PC-3 (cell line): Measurements from ENCODE around the gene PLEKHA6. TPM values are rescaled to one million over a fixed set of nuclear protein-coding genes. Genes with fewer than 3 reads are reported as not detected.

Experiments used
- ATAC-seq: fragments of 200-7000 bp; cut with Tn5 transposase; 2 replicates; pipeline ENCODE4 v1.9.1; 2020; ENCODE audit warnings: mild to moderate bottlenecking, moderate library complexity
- BruUV-seq: library from RNA; stranded (reverse); fragments of 400-500 nt; replicated peaks from 2 replicates; lab custom pipeline; 2021; lab: Mats Ljungman, UMichigan
- CTCF ChIA-PET: fragments of 300-600 bp; sonication (Branson Sonifier 250); formaldehyde crosslinking; loops from one replicate; lab custom pipeline; 2022; ENCODE audit warnings: antibody characterized with exemption; lab: Charles Lee
- POLR2A ChIA-PET: fragments of 300-600 bp; sonication (Branson Sonifier 250); formaldehyde crosslinking; loops from one replicate; lab custom pipeline; 2022; ENCODE audit warnings: antibody characterized with exemption; ENCODE audit not compliant: unreplicated experiment; lab: Charles Lee
- DNase-seq: peaks from one replicate; pipeline ENCODE4 v3.0.0-alpha.2; 2015
- H2AFZ ChIP-seq: fragments of 300-600 bp; sonication (generic); 2 replicates; pipeline ENCODE4 v1.6.0; 2016; ENCODE audit warnings: antibody characterized with exemption, low read length
- H3F3A ChIP-seq: fragments of 300-600 bp; sonication (generic); one replicate; pipeline ENCODE4 v1.6.0; 2017; ENCODE audit warnings: antibody characterized with exemption, low read length, control low read depth, mild to moderate bottlenecking; ENCODE audit not compliant: unreplicated experiment
- H3K27ac ChIP-seq: fragments of 300-600 bp; sonication (generic); 2 replicates; pipeline ENCODE4 v1.5.1; 2016; ENCODE audit warnings: mild to moderate bottlenecking, low read length
- H3K27me3 ChIP-seq: fragments of 300-600 bp; sonication (generic); 2 replicates; pipeline ENCODE4 v1.6.1; 2016; ENCODE audit warnings: low read length, mixed read lengths
- H3K36me3 ChIP-seq: fragments of 300-600 bp; sonication (generic); 2 replicates; pipeline ENCODE4 v1.6.1; 2016; ENCODE audit warnings: low read depth, mixed run types, low read length, mixed read lengths
- H3K4me1 ChIP-seq: fragments of 300-600 bp; sonication (generic); 2 replicates; pipeline ENCODE4 v1.5.1; 2016; ENCODE audit warnings: low read length; ENCODE audit not compliant: insufficient read depth
- H3K4me2 ChIP-seq: fragments of 300-600 bp; sonication (generic); 2 replicates; pipeline ENCODE4 v1.6.0; 2016; ENCODE audit warnings: low read length
- H3K4me3 ChIP-seq: fragments of 300-600 bp; sonication (generic); 2 replicates; pipeline ENCODE4 v1.5.1; 2016; ENCODE audit warnings: mild to moderate bottlenecking, low read length, mixed read lengths
- H3K79me2 ChIP-seq: fragments of 300-600 bp; sonication (generic); 2 replicates; pipeline ENCODE4 v1.6.1; 2017; ENCODE audit warnings: low read length, mixed read lengths
- H3K9ac ChIP-seq: fragments of 300-600 bp; sonication (generic); 2 replicates; pipeline ENCODE4 v1.6.0; 2016; ENCODE audit warnings: mild to moderate bottlenecking, low read length
- H3K9me2 ChIP-seq: fragments of 300-600 bp; sonication (generic); replicated peaks from 2 replicates; pipeline ENCODE4 v1.6.1; 2016; ENCODE audit warnings: mixed run types, low read length, mixed read lengths
- H3K9me3 ChIP-seq: fragments of 300-600 bp; sonication (generic); 2 replicates; pipeline ENCODE4 v1.6.1; 2016; ENCODE audit warnings: low read length, mixed read lengths
- H4K20me1 ChIP-seq: fragments of 300-600 bp; sonication (generic); 2 replicates; pipeline ENCODE4 v1.6.1; 2016; ENCODE audit warnings: low read length, mixed read lengths
- EZH2 ChIP-seq: fragments of 300-600 bp; sonication (generic); IDR thresholded peaks from one replicate; pipeline ENCODE4 v1.6.1; 2017; ENCODE audit warnings: antibody characterized with exemption, mild to moderate bottlenecking, low read length; ENCODE audit not compliant: unreplicated experiment
- EZH2phosphoT487 ChIP-seq: fragments of 300-600 bp; sonication (generic); IDR thresholded peaks from 2 replicates; pipeline ENCODE4 v1.6.1; 2018; ENCODE audit warnings: mild to moderate bottlenecking, antibody characterized with exemption, low read length, borderline replicate concordance
- intact Hi-C: fragments of 100-400 bp; cut with micrococcal nuclease; formaldehyde crosslinking; loops from 2 replicates; pipeline ENCODE4 v1.9.0; 2023
- total RNA-seq: library from RNA; depleted of rRNA; stranded (reverse); fragments of >200 nt; gene quantifications from 2 replicates; pipeline ENCODE4 v1.2.3, GENCODE V29; 2014
- TF ChIP-seq, protein P1 (sequence below): fragments of 300-600 bp; sonication (generic); conservative IDR thresholded peaks from 2 replicates; pipeline ENCODE4 v1.5.1; 2017; ENCODE audit warnings: antibody characterized with exemption, low read depth, mild to moderate bottlenecking, low read length

The PLEKHA6 gene
- total RNA-seq, 1 experiment from 2014 or later, result 53.8 TPM

GRCh38 chr1:204196068-204196795 lies 163.5 kb downstream of the PLEKHA6 start, which contains the start of gene KISS1:
TSS of gene KISS1 (minus strand) at chr1:204196491. CDS start at chr1:204192876, 3,615 bp downstream.
- H3K79me2 ChIP-seq, result no peaks in the 10 kb centered on the region
- CTCF ChIA-PET, result interaction anchor here (0.6 kb wide), 1 partner anchor 10 kb away, joined by 3 read pairs; no protein-coding TSS in a partner anchor
- DNase-seq (peak; percentile 40), ATAC-seq (no peak)
- no TSS peak for BruUV-seq
- H3K4me3 ChIP-seq, result no peak within 1 kb of the TSS
- POLR2A ChIA-PET, result no interaction called here
- intact Hi-C loops, result no loop called here
- H4K20me1 ChIP-seq, result no peaks in the 10 kb centered on the region
- H3K4me1 ChIP-seq, result peaks cover 38% of the 10 kb centered on the region
- no peaks in the 10 kb centered on the region for H3K36me3 ChIP-seq
- H3K9ac ChIP-seq, result no peak within 1 kb of the TSS
- H3K9me2 ChIP-seq, result no peaks in the 10 kb centered on the region
- H3K27me3 ChIP-seq, result no peaks in the 10 kb centered on the region
- H2AFZ ChIP-seq, result no peak within 1 kb of the TSS
- H3F3A ChIP-seq, result no peaks in the 10 kb centered on the region
- TF ChIP-seq EZH2, result no peak
- TF ChIP-seq EZH2phosphoT487, result no peak
- TF ChIP-seq, protein P1, sequence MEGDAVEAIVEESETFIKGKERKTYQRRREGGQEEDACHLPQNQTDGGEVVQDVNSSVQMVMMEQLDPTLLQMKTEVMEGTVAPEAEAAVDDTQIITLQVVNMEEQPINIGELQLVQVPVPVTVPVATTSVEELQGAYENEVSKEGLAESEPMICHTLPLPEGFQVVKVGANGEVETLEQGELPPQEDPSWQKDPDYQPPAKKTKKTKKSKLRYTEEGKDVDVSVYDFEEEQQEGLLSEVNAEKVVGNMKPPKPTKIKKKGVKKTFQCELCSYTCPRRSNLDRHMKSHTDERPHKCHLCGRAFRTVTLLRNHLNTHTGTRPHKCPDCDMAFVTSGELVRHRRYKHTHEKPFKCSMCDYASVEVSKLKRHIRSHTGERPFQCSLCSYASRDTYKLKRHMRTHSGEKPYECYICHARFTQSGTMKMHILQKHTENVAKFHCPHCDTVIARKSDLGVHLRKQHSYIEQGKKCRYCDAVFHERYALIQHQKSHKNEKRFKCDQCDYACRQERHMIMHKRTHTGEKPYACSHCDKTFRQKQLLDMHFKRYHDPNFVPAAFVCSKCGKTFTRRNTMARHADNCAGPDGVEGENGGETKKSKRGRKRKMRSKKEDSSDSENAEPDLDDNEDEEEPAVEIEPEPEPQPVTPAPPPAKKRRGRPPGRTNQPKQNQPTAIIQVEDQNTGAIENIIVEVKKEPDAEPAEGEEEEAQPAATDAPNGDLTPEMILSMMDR, result no peak
- H3K9me3 ChIP-seq, result no peaks in the 10 kb centered on the region
- H3K27ac ChIP-seq, result no peak within 1 kb of the TSS
- no peak within 1 kb of the TSS for H3K4me2 ChIP-seq

DNA sequence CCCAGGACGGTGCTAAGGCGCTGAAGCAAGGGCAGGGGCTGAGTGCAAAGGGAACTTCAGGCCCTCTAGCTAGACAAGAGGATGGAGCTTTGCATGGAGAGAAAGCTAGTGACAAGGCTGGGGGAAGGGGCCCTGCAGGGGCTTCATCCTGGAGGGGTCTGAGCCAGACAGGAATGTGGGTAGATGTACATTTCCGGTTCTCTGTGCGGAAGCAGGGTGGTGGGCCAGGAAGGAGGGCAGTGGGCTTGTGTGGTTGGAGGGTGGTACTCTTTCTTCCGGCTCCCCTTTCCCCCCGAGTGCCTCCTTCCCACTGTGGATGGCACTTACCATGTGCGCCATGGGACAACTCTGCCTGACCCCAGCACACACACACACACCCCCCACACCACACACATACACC lies 165.0 kb downstream of the PLEKHA6 start:
- Histone ChIP-seq H3K27me3 (no peaks in the 10 kb centered on the region), H3K36me3 (no peaks in the 10 kb centered on the region), H4K20me1 (no peaks in the 10 kb centered on the region), H3F3A (no peaks in the 10 kb centered on the region), H3K4me1 (peaks cover 49% of the 10 kb centered on the region), H3K9me2 (no peaks in the 10 kb centered on the region), H3K9ac (no peak overlapping the region), H3K4me3 (no peak overlapping the region), H3K79me2 (no peaks in the 10 kb centered on the region), H2AFZ (no peak overlapping the region), H3K9me3 (no peaks in the 10 kb centered on the region), H3K4me2 (no peak overlapping the region), H3K27ac (no peak overlapping the region)
- DNase-seq (no peak), ATAC-seq (no peak)
- TF ChIP-seq EZH2, result no peak
- no peak for TF ChIP-seq EZH2phosphoT487
- TF ChIP-seq, protein P1, result no peak
- BruUV-seq, result no TSS peak
- ChIA-PET POLR2A (no interaction called here), CTCF (interaction anchor here (0.6 kb wide), 1 partner anchor 332 kb away, joined by 4 read pairs; no protein-coding TSS in a partner anchor)
- intact Hi-C loops, result no loop called here

DNA sequence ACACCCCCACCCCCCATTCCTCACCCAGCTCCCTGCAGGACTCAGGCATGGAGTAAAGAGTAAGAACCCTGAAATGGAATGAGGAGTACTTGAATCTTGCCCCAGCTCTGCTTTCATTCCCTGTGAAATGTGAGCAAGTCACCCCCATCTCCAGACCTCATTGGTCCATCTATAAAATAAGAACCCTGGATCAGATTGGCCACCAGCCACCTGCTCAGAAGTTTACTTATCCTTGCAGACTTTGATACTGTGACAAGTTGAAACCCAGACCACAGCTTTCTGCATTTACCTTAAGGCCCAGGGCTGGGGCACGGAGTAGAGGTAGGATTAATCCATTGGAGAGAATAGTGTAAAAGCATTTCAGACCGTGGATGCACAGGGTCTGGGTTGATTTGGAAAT lies 165.6 kb downstream of the PLEKHA6 start:
- Histone ChIP-seq H3F3A (no peaks in the 10 kb centered on the region), H4K20me1 (no peaks in the 10 kb centered on the region), H3K4me3 (no peak overlapping the region), H3K27me3 (no peaks in the 10 kb centered on the region), H3K4me2 (no peak overlapping the region), H3K27ac (no peak overlapping the region), H3K36me3 (no peaks in the 10 kb centered on the region), H3K9ac (no peak overlapping the region), H3K79me2 (no peaks in the 10 kb centered on the region), H3K9me2 (no peaks in the 10 kb centered on the region), H3K4me1 (peaks cover 46% of the 10 kb centered on the region), H2AFZ (no peak overlapping the region), H3K9me3 (no peaks in the 10 kb centered on the region)
- ChIA-PET POLR2A (no interaction called here), CTCF (no interaction called here)
- DNase-seq, result no peak
- ATAC-seq, result no peak
- TF ChIP-seq EZH2, result no peak
- TF ChIP-seq, protein P1, result no peak
- TF ChIP-seq EZH2phosphoT487, result no peak
- intact Hi-C loops, result no loop called here
- no TSS peak for BruUV-seq
